ENCODE measurements around the gene SMARCC1. TPM values are rescaled to one million over a fixed set of nuclear protein-coding genes. Genes with fewer than 3 reads are reported as not detected.

Gene SMARCC1
- total and polyA plus RNA-seq, 2 of the 4 experiments (the other 2 are of a cell fraction) = 18.6 to 39.6 TPM

DNA sequence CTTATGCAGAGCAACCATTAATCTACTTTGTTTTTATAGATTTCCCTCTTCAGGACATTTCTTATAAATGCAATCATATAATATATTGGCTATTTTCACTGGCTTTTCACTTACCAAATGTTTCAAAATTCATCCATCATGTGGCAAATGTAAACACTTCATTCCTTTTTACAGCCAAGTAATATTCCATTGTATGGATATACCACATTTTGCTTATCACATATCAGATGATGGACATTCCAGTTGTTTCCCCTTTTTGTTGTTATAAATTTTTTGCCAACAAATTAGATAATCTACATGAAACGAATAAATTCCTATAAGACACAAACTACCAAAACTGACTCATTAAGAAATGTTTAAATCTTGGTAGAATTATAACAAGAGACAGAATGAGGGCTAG lies 123.2 kb downstream of the SMARCC1 start:
- Histone ChIP-seq H3K9me1 (ENCODE audit: insufficient read depth, low read length) (peaks cover 2% of the 10 kb centered on the region; the same call in 1 of the 2 replicates), H3K23ac (ENCODE audit: low read depth, low read length) (no peak overlapping the region), H3K14ac (replicated peaks; ENCODE audit: low read depth, low read length) (no peak overlapping the region), H4K20me1 (ENCODE audit: insufficient read depth, low read length) (no peaks in the 10 kb centered on the region; the same call in none of the 2 replicates), H3K18ac (ENCODE audit: low read depth, low read length) (no peak overlapping the region), H3K9me3 (ENCODE audit: control insufficient read depth, insufficient read depth, low read length) (no peaks in the 10 kb centered on the region), H3K56ac (ENCODE audit: extremely low read depth, insufficient read depth, low read length) (no peak overlapping the region), H2BK120ac (ENCODE audit: low read depth, low read length) (no peak overlapping the region), H4K91ac (ENCODE audit: insufficient read depth, low read depth, low read length) (no peak overlapping the region), H2AK9ac (replicated peaks; ENCODE audit: low read depth, low read length, poor library complexity) (no peak overlapping the region), H2AK5ac (ENCODE audit: low read depth, low read length) (no peak overlapping the region), H4K8ac (ENCODE audit: low read depth in 2 of 2, low read length in 2 of 2) (no peak overlapping the region), H2BK20ac (ENCODE audit: low read depth, low read length) (no peak overlapping the region), H3K79me1 (ENCODE audit: low read depth in 1 of 2, low read length in 2 of 2) (peaks cover 21 to 33% of the 10 kb centered on the region in 2 experiments), H4K5ac (ENCODE audit: low read depth, low read length) (no peak overlapping the region), H3K36me3 (ENCODE audit: control insufficient read depth, insufficient read depth, low read length) (peaks cover 18% of the 10 kb centered on the region), H2BK5ac (ENCODE audit: low read depth, low read length, poor library complexity, severe bottlenecking) (no peak overlapping the region), H3K27me3 (ENCODE audit: control insufficient read depth, insufficient read depth, low read length) (no peaks in the 10 kb centered on the region), H2AFZ (replicated peaks; ENCODE audit: low read length, poor library complexity) (no peak overlapping the region), H3K4ac (ENCODE audit: low read depth, low read length) (no peak overlapping the region), H3K4me1 (ENCODE audit: control insufficient read depth, insufficient read depth, low read length) (no peaks in the 10 kb centered on the region; the same call in 1 of the 2 replicates), H3K4me2 (ENCODE audit: low read depth, low read length) (no peak overlapping the region), H2BK15ac (ENCODE audit: low read depth, low read length) (no peak overlapping the region), H3K4me3 (ENCODE audit: insufficient read depth, low read depth, low read length) (no peak overlapping the region), H3K9ac (ENCODE audit: low read depth, low read length) (no peak overlapping the region), H3K27ac (ENCODE audit: insufficient read depth, low read length) (no peak overlapping the region)
- TF ChIP-seq, protein P1, sequence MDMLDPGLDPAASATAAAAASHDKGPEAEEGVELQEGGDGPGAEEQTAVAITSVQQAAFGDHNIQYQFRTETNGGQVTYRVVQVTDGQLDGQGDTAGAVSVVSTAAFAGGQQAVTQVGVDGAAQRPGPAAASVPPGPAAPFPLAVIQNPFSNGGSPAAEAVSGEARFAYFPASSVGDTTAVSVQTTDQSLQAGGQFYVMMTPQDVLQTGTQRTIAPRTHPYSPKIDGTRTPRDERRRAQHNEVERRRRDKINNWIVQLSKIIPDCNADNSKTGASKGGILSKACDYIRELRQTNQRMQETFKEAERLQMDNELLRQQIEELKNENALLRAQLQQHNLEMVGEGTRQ (IDR thresholded peaks at IDR 0.05; ENCODE audit: low read depth, low read length) = no peak
- TF ChIP-seq FOS (IDR thresholded peaks at IDR 0.05; ENCODE audit: low read depth, low read length) (no peak), RCOR1 (IDR thresholded peaks at IDR 0.05; ENCODE audit: insufficient replicate concordance, low read length) (no peak), POLR2A (IDR thresholded peaks at IDR 0.05; ENCODE audit: low read depth, low read length) (no peak), SMC3 (IDR thresholded peaks at IDR 0.05; ENCODE audit: low read depth, low read length) (no peak), MAZ (IDR thresholded peaks at IDR 0.05; ENCODE audit: borderline replicate concordance, low read depth, low read length) (no peak), CTCF (conservative IDR thresholded peaks at IDR 0.05; ENCODE audit: low read depth, low read length) (no peak), MXI1 (IDR thresholded peaks at IDR 0.05; ENCODE audit: borderline replicate concordance, low read depth, low read length) (no peak)
- in situ Hi-C loops (cut with MboI; ENCODE audit: low sequenced_read_pairs) = no loop called here
- intact Hi-C loops (cut with micrococcal nuclease) = no loop called here
- POLR2A ChIA-PET (ENCODE audit: unreplicated experiment) = no interaction called here
- DNase-seq (no peak), ATAC-seq (ENCODE audit: low read depth) (no peak)
- no CpG with 5 or more reads among the region's 1 CpG for WGBS, 2 experiments (ENCODE audit: extremely low coverage in 2 of 2, insufficient read length in 1 of 2)
- no TSS peak for BruUV-seq (replicated peaks)
- CTCF ChIA-PET = no interaction called here
- dilution Hi-C loops (cut with HindIII; ENCODE audit: low sequenced_read_pairs, unreplicated experiment) = no loop called here
